ENCODE measurements around the gene ATP11A. TPM values are rescaled to one million over a fixed set of nuclear protein-coding genes. Genes with fewer than 3 reads are reported as not detected.

The ATP11A gene
- total RNA-seq, 1 donor from 2014 or later, result 80.6 TPM

- no peak overlapping the region for H3K27ac Mint-ChIP-seq
- DNase-seq, result no peak
- H3K36me3 Mint-ChIP-seq (ENCODE audit: low read depth), result peaks cover 2% of the 10 kb centered on the region
- intact Hi-C loops (cut with micrococcal nuclease), result no loop called here
- H3K27me3 Mint-ChIP-seq, result no peaks in the 10 kb centered on the region
- peaks cover 32% of the 10 kb centered on the region for H3K4me1 Mint-ChIP-seq
- H3K9me3 Mint-ChIP-seq, result no peaks in the 10 kb centered on the region
- H3K4me3 Mint-ChIP-seq, result no peak overlapping the region
These were observed 35.0 kb downstream of the ATP11A start for GRCh38 chr13:112724788-112725345.

- H3K4me3 Mint-ChIP-seq, result peak overlapping the region; percentile 63
- DNase-seq, result peak; percentile 64
- H3K36me3 Mint-ChIP-seq (ENCODE audit: low read depth), result no peaks in the 10 kb centered on the region
- H3K4me1 Mint-ChIP-seq, result peaks cover 32% of the 10 kb centered on the region
- no peaks in the 10 kb centered on the region for H3K9me3 Mint-ChIP-seq
- intact Hi-C loops (cut with micrococcal nuclease), result no loop called here
- H3K27me3 Mint-ChIP-seq, result no peaks in the 10 kb centered on the region
- peak overlapping the region; percentile 65 for H3K27ac Mint-ChIP-seq
These were observed 35.6 kb downstream of the ATP11A start for GRCh38 chr13:112725346-112726015.

- no peaks in the 10 kb centered on the region for H3K27me3 Mint-ChIP-seq
- no peak for DNase-seq
- H3K4me3 Mint-ChIP-seq, result peak overlapping the region; percentile 63
- peaks cover 29% of the 10 kb centered on the region for H3K4me1 Mint-ChIP-seq
- no peaks in the 10 kb centered on the region for H3K36me3 Mint-ChIP-seq (ENCODE audit: low read depth)
- intact Hi-C loops (cut with micrococcal nuclease), result no loop called here
- no peak overlapping the region for H3K27ac Mint-ChIP-seq
- no peaks in the 10 kb centered on the region for H3K9me3 Mint-ChIP-seq
These were observed 36.4 kb downstream of the ATP11A start for GRCh38 chr13:112726016-112726767.

- no peak overlapping the region for H3K4me3 Mint-ChIP-seq
- no peaks in the 10 kb centered on the region for H3K27me3 Mint-ChIP-seq
- no peak for DNase-seq
- intact Hi-C loops (cut with micrococcal nuclease), result no loop called here
- H3K4me1 Mint-ChIP-seq, result peaks cover 25% of the 10 kb centered on the region
- H3K36me3 Mint-ChIP-seq (ENCODE audit: low read depth), result no peaks in the 10 kb centered on the region
- H3K9me3 Mint-ChIP-seq, result no peaks in the 10 kb centered on the region
- H3K27ac Mint-ChIP-seq, result no peak overlapping the region
These were observed 37.7 kb downstream of the ATP11A start for GRCh38 chr13:112727581-112727980.

- Mint-ChIP-seq H3K36me3 (ENCODE audit: low read depth) (no peaks in the 10 kb centered on the region), H3K4me1 (peaks cover 21% of the 10 kb centered on the region), H3K4me3 (no peak overlapping the region), H3K27ac (no peak overlapping the region), H3K9me3 (no peaks in the 10 kb centered on the region), H3K27me3 (no peaks in the 10 kb centered on the region)
- no peak for DNase-seq
- intact Hi-C loops (cut with micrococcal nuclease), result no loop called here
These were observed 38.7 kb downstream of the ATP11A start for GRCh38 chr13:112728375-112729126.

- H3K4me1 Mint-ChIP-seq, result peaks cover 21% of the 10 kb centered on the region
- DNase-seq, result no peak
- no peaks in the 10 kb centered on the region for H3K9me3 Mint-ChIP-seq
- H3K36me3 Mint-ChIP-seq (ENCODE audit: low read depth), result no peaks in the 10 kb centered on the region
- H3K4me3 Mint-ChIP-seq, result no peak overlapping the region
- H3K27ac Mint-ChIP-seq, result no peak overlapping the region
- intact Hi-C loops (cut with micrococcal nuclease), result no loop called here
- no peaks in the 10 kb centered on the region for H3K27me3 Mint-ChIP-seq
These were observed 39.6 kb downstream of the ATP11A start for GRCh38 chr13:112729408-112729807.

- Mint-ChIP-seq H3K27ac (no peak overlapping the region), H3K27me3 (no peaks in the 10 kb centered on the region), H3K4me3 (no peak overlapping the region), H3K9me3 (no peaks in the 10 kb centered on the region), H3K4me1 (peaks cover 17% of the 10 kb centered on the region), H3K36me3 (ENCODE audit: low read depth) (no peaks in the 10 kb centered on the region)
- DNase-seq, result no peak
- intact Hi-C loops (cut with micrococcal nuclease), result no loop called here
These were observed 40.4 kb downstream of the ATP11A start for GRCh38 chr13:112730157-112730671.

- Mint-ChIP-seq H3K4me1 (peaks cover under 1% of the 10 kb centered on the region), H3K36me3 (ENCODE audit: low read depth) (no peaks in the 10 kb centered on the region), H3K27ac (no peak overlapping the region), H3K4me3 (no peak overlapping the region), H3K9me3 (no peaks in the 10 kb centered on the region), H3K27me3 (no peaks in the 10 kb centered on the region)
- intact Hi-C loops (cut with micrococcal nuclease), result no loop called here
- no peak for DNase-seq
These were observed 42.1 kb downstream of the ATP11A start for GRCh38 chr13:112731667-112732616.

- no peak overlapping the region for H3K27ac Mint-ChIP-seq
- no peak for DNase-seq
- no peaks in the 10 kb centered on the region for H3K9me3 Mint-ChIP-seq
- H3K4me3 Mint-ChIP-seq, result no peak overlapping the region
- intact Hi-C loops (cut with micrococcal nuclease), result no loop called here
- no peaks in the 10 kb centered on the region for H3K36me3 Mint-ChIP-seq (ENCODE audit: low read depth)
- H3K4me1 Mint-ChIP-seq, result no peaks in the 10 kb centered on the region
- no peaks in the 10 kb centered on the region for H3K27me3 Mint-ChIP-seq
These were observed 42.8 kb downstream of the ATP11A start for GRCh38 chr13:112732679-112733078.

- H3K27ac Mint-ChIP-seq, result no peak overlapping the region
- H3K9me3 Mint-ChIP-seq, result no peaks in the 10 kb centered on the region
- no peak overlapping the region for H3K4me3 Mint-ChIP-seq
- H3K27me3 Mint-ChIP-seq, result no peaks in the 10 kb centered on the region
- H3K4me1 Mint-ChIP-seq, result no peaks in the 10 kb centered on the region
- no peak for DNase-seq
- intact Hi-C loops (cut with micrococcal nuclease), result no loop called here
- no peaks in the 10 kb centered on the region for H3K36me3 Mint-ChIP-seq (ENCODE audit: low read depth)
These were observed 43.3 kb downstream of the ATP11A start for GRCh38 chr13:112733112-112733511.

- peaks cover 2% of the 10 kb centered on the region for H3K4me1 Mint-ChIP-seq
- no peak for DNase-seq
- H3K4me3 Mint-ChIP-seq, result no peak overlapping the region
- H3K36me3 Mint-ChIP-seq (ENCODE audit: low read depth), result no peaks in the 10 kb centered on the region
- intact Hi-C loops (cut with micrococcal nuclease), result no loop called here
- no peaks in the 10 kb centered on the region for H3K27me3 Mint-ChIP-seq
- no peak overlapping the region for H3K27ac Mint-ChIP-seq
- H3K9me3 Mint-ChIP-seq, result no peaks in the 10 kb centered on the region
These were observed 44.0 kb downstream of the ATP11A start for GRCh38 chr13:112733661-112734379.

- Mint-ChIP-seq H3K9me3 (no peaks in the 10 kb centered on the region), H3K36me3 (ENCODE audit: low read depth) (no peaks in the 10 kb centered on the region), H3K4me1 (peaks cover 2% of the 10 kb centered on the region), H3K4me3 (no peak overlapping the region), H3K27ac (no peak overlapping the region), H3K27me3 (no peaks in the 10 kb centered on the region)
- no peak for DNase-seq
- intact Hi-C loops (cut with micrococcal nuclease), result no loop called here
These were observed 45.1 kb downstream of the ATP11A start for GRCh38 chr13:112734696-112735547.
